Smooth muscle cell (in vitro differentiated cells): ENCODE data around the gene RGR. TPM values are rescaled to one million over a fixed set of nuclear protein-coding genes. Genes with fewer than 3 reads are reported as not detected.

ENCODE experiments used
- DNase-seq: peaks from one replicate; lab custom pipeline; 2025; ENCODE audit not compliant: unreplicated experiment; lab: John Stamatoyannopoulos, UW
- H2AFZ ChIP-seq: fragments of 200-600 bp; sonication (generic); 2 replicates; pipeline ENCODE4 v1.6.0; 2016; ENCODE audit warnings: antibody characterized with exemption, low read depth, mild to moderate bottlenecking
- H3F3A ChIP-seq: fragments of 200-600 bp; sonication (generic); 2 replicates; pipeline ENCODE4 v1.6.0; 2017; ENCODE audit warnings: antibody characterized with exemption, low read depth
- H3K27ac ChIP-seq: fragments of 200-600 bp; sonication (generic); 2 replicates; pipeline ENCODE4 v1.5.1; 2016; ENCODE audit warnings: low read depth, mild to moderate bottlenecking
- H3K27me3 ChIP-seq: fragments of 200-600 bp; sonication (generic); 2 replicates; pipeline ENCODE4 v1.6.1; 2016; ENCODE audit warnings: low read depth, mild to moderate bottlenecking
- H3K36me3 ChIP-seq: fragments of 200-600 bp; sonication (generic); 2 replicates; pipeline ENCODE4 v1.5.1; 2016; ENCODE audit warnings: low read depth
- H3K4me1 ChIP-seq: fragments of 200-600 bp; sonication (generic); 2 replicates; pipeline ENCODE4 v1.5.1; 2016; ENCODE audit warnings: low read depth
- H3K4me2 ChIP-seq: fragments of 200-600 bp; sonication (generic); 2 replicates; pipeline ENCODE4 v1.6.0; 2016; ENCODE audit warnings: mild to moderate bottlenecking
- H3K4me3 ChIP-seq: fragments of 200-600 bp; sonication (generic); 2 replicates; pipeline ENCODE4 v1.5.1; 2016; ENCODE audit warnings: mild to moderate bottlenecking
- H3K79me2 ChIP-seq: fragments of 200-600 bp; sonication (generic); 2 replicates; pipeline ENCODE4 v1.6.0; 2016; ENCODE audit warnings: low read depth, mild to moderate bottlenecking
- H3K9ac ChIP-seq: fragments of 200-600 bp; sonication (generic); 2 replicates; pipeline ENCODE4 v1.6.0; 2016; ENCODE audit warnings: low read depth
- H3K9me3 ChIP-seq: fragments of 200-600 bp; sonication (generic); replicated peaks from 2 replicates; pipeline ENCODE4 v1.5.1; 2016; ENCODE audit warnings: low read depth
- H4K20me1 ChIP-seq: fragments of 200-600 bp; sonication (generic); 2 replicates; pipeline ENCODE4 v1.6.0; 2016; ENCODE audit warnings: low read depth
- CTCF ChIP-seq: fragments of 200-600 bp; sonication (generic); IDR thresholded peaks from 2 replicates; pipeline ENCODE4 v1.5.1; 2017; ENCODE audit warnings: borderline replicate concordance, mild to moderate bottlenecking, antibody characterized with exemption; ENCODE audit not compliant: insufficient read depth, poor library complexity, severe bottlenecking
- WGBS: methylation state at CpG from one replicate; pipeline ENCODE4 v1.1.7; 2016; ENCODE audit warnings: low lambda C conversion rate; 5-methylcytosine and 5-hydroxymethylcytosine counted together
- polyA plus RNA-seq: library from polyadenylated mRNA; unstranded; fragments of >200 nt; fragmentation: Nextera tagmentation; extraction: Ambion mirVana; gene quantifications from 2 replicates; pipeline ENCODE4 v1.2.1, GENCODE V29; 2016
- total RNA-seq: library from RNA; depleted of rRNA; stranded (reverse); fragments of >200 nt; gene quantifications from 2 replicates; pipeline ENCODE4 v1.2.3, GENCODE V29; 2014

RGR gene
- total and polyA plus RNA-seq, 2 experiments from 2014 or later, result not detected

GRCh38 chr10:84247496-84247895 is 2.6 kb downstream of the RGR start:
- no peaks in the 10 kb centered on the region for H3F3A ChIP-seq
- no peaks in the 10 kb centered on the region for H3K9me3 ChIP-seq
- no peaks in the 10 kb centered on the region for H4K20me1 ChIP-seq
- no peak for DNase-seq
- TF ChIP-seq CTCF, result no peak
- H3K27me3 ChIP-seq, result no peaks in the 10 kb centered on the region
- H3K4me1 ChIP-seq, result peaks cover 20% of the 10 kb centered on the region
- no peak overlapping the region for H3K9ac ChIP-seq
- no peaks in the 10 kb centered on the region for H3K79me2 ChIP-seq
- no peak overlapping the region for H3K27ac ChIP-seq
- H3K4me2 ChIP-seq, result no peak overlapping the region
- H3K36me3 ChIP-seq, result no peaks in the 10 kb centered on the region
- no peak overlapping the region for H2AFZ ChIP-seq
- H3K4me3 ChIP-seq, result no peak overlapping the region
- 82% methylated on average over 6 of the region's 6 CpGs for WGBS

- no peak for DNase-seq
- Histone ChIP-seq H4K20me1 (no peaks in the 10 kb centered on the region), H3K36me3 (no peaks in the 10 kb centered on the region), H3K79me2 (no peaks in the 10 kb centered on the region), H2AFZ (no peak overlapping the region), H3K4me1 (peaks cover 20% of the 10 kb centered on the region), H3K27ac (no peak overlapping the region), H3K4me2 (no peak overlapping the region), H3F3A (no peaks in the 10 kb centered on the region), H3K4me3 (no peak overlapping the region), H3K9ac (no peak overlapping the region), H3K27me3 (no peaks in the 10 kb centered on the region), H3K9me3 (no peaks in the 10 kb centered on the region)
- TF ChIP-seq CTCF, result no peak
- 91% methylated on average over 12 of the region's 12 CpGs for WGBS
Observed at GRCh38 chr10:84248794-84249193, 3.9 kb downstream of the RGR start.

- Histone ChIP-seq H2AFZ (no peak overlapping the region), H3K79me2 (no peaks in the 10 kb centered on the region), H3K4me1 (no peaks in the 10 kb centered on the region), H3K9me3 (no peaks in the 10 kb centered on the region), H3K4me2 (no peak overlapping the region), H3K27me3 (no peaks in the 10 kb centered on the region), H3K27ac (no peak overlapping the region), H3K4me3 (no peak overlapping the region), H3F3A (no peaks in the 10 kb centered on the region), H3K36me3 (no peaks in the 10 kb centered on the region), H4K20me1 (no peaks in the 10 kb centered on the region), H3K9ac (no peak overlapping the region)
- TF ChIP-seq CTCF, result no peak
- no peak for DNase-seq
- 86% methylated on average over 10 of the region's 10 CpGs for WGBS
Observed at GRCh38 chr10:84254552-84255478, 10.0 kb downstream of the RGR start.
